OCI-LY1 (cell line): ENCODE data around the gene IFT172.
"Not testable (repeated sequence)": the region's sequence is repeated elsewhere in the genome, so short reads cannot be mapped to it uniquely, and the experiment has no call there.

ENCODE experiments used
- H2AFZ ChIP-seq: fragments of 200-600 bp; sonication (generic), shearing (Covaris generic); 2 replicates; pipeline ENCODE4 v1.6.0; 2014; ENCODE audit warnings: antibody characterized with exemption, mild to moderate bottlenecking, low read length
- H3F3A ChIP-seq: fragments of 200-600 bp; sonication (generic), shearing (Covaris generic); 2 replicates; pipeline ENCODE4 v1.6.0; 2014; ENCODE audit warnings: mild to moderate bottlenecking, antibody characterized with exemption, low read length, moderate library complexity; ENCODE audit not compliant: insufficient read depth
- H3K27ac ChIP-seq: fragments of 200-600 bp; sonication (generic); 2 replicates; pipeline ENCODE4 v1.5.1; 2014; ENCODE audit warnings: low read length, mixed run types, mild to moderate bottlenecking, low read depth; ENCODE audit not compliant: poor library complexity, severe bottlenecking
- H3K27me3 ChIP-seq: fragments of 200-600 bp; sonication (generic); 2 replicates; pipeline ENCODE4 v1.6.0; 2014; ENCODE audit warnings: antibody characterized with exemption, mild to moderate bottlenecking, low read length, moderate library complexity; ENCODE audit not compliant: insufficient read depth
- H3K36me3 ChIP-seq: fragments of 200-600 bp; sonication (generic); 2 replicates; pipeline ENCODE4 v1.6.1; 2014; ENCODE audit warnings: mild to moderate bottlenecking, antibody characterized with exemption, low read length, moderate library complexity, mixed read lengths; ENCODE audit not compliant: insufficient read depth
- H3K4me1 ChIP-seq: fragments of 200-600 bp; sonication (generic); 2 replicates; pipeline ENCODE4 v1.5.1; 2014; ENCODE audit warnings: mild to moderate bottlenecking, low read length, moderate library complexity; ENCODE audit not compliant: insufficient read depth, severe bottlenecking
- H3K4me2 ChIP-seq: fragments of 200-600 bp; sonication (generic), shearing (Covaris generic); 2 replicates; pipeline ENCODE4 v1.6.1; 2014; ENCODE audit warnings: low read length
- H3K4me3 ChIP-seq: fragments of 200-600 bp; sonication (generic); 2 replicates; pipeline ENCODE4 v1.5.1; 2014; ENCODE audit warnings: low read length, low read depth, mild to moderate bottlenecking, mixed read lengths; ENCODE audit not compliant: poor library complexity, severe bottlenecking
- H3K79me2 ChIP-seq: fragments of 200-600 bp; shearing (Covaris generic); 2 replicates; pipeline ENCODE4 v1.6.1; 2016; ENCODE audit warnings: mixed run types, low read length, mixed read lengths; ENCODE audit not compliant: insufficient read depth
- H3K9ac ChIP-seq: fragments of 200-600 bp; sonication (generic), shearing (Covaris generic); 2 replicates; pipeline ENCODE4 v1.6.1; 2014; ENCODE audit warnings: mild to moderate bottlenecking, low read length, mixed read lengths
- H3K9me2 ChIP-seq: fragments of 200-600 bp; sonication (generic), shearing (Covaris generic); 2 replicates; pipeline ENCODE4 v1.6.1; 2014; ENCODE audit warnings: low read depth, mild to moderate bottlenecking, low read length, mixed read lengths
- H3K9me3 ChIP-seq: fragments of 200-600 bp; shearing (Covaris generic); 2 replicates; pipeline ENCODE4 v1.6.1; 2014; ENCODE audit warnings: low read length, mixed read lengths
- H4K20me1 ChIP-seq: fragments of 200-600 bp; sonication (generic), shearing (Covaris generic); 2 replicates; pipeline ENCODE4 v1.6.0; 2016; ENCODE audit warnings: mild to moderate bottlenecking, low read length; ENCODE audit not compliant: insufficient read depth
- CTCF ChIP-seq: fragments of 200-600 bp; sonication (generic), shearing (Covaris generic); IDR thresholded peaks from 2 replicates; pipeline ENCODE4 v1.5.1; 2017; ENCODE audit warnings: mild to moderate bottlenecking, antibody characterized with exemption, low read length, moderate library complexity, mixed read lengths
- EZH2 ChIP-seq: fragments of 200-600 bp; sonication (generic), shearing (Covaris generic); IDR thresholded peaks from 2 replicates; pipeline ENCODE4 v1.8.0; 2017; ENCODE audit warnings: borderline replicate concordance, mixed run types, mild to moderate bottlenecking, antibody characterized with exemption, low read length, moderate library complexity, mixed read lengths

IFT172 gene

GRCh38 chr2:27489498-27490397 lies at the start of gene IFT172:
Gene IFT172, minus strand, starts transcription at chr2:27489743. Its CDS starts 90 bp downstream, at chr2:27489653.
- H3K79me2 ChIP-seq: no peaks in the 10 kb centered on the region
- H3K9me2 ChIP-seq: no peaks in the 10 kb centered on the region
- TF ChIP-seq EZH2 (no peak), CTCF (no peak)
- peak within 1 kb of the TSS; percentile 63 for H3K4me3 ChIP-seq
- H4K20me1 ChIP-seq: no peaks in the 10 kb centered on the region
- no peaks in the 10 kb centered on the region for H3K9me3 ChIP-seq
- no peaks in the 10 kb centered on the region for H3F3A ChIP-seq
- no peak within 1 kb of the TSS for H3K27ac ChIP-seq
- no peaks in the 10 kb centered on the region for H3K36me3 ChIP-seq
- peak within 1 kb of the TSS; percentile 49 for H3K9ac ChIP-seq
- H2AFZ ChIP-seq: 0 out of 2 replicates have a peak within 1 kb of the TSS, but pooled peaks have one; percentile 14
- H3K27me3 ChIP-seq: no peaks in the 10 kb centered on the region
- peak within 1 kb of the TSS; percentile 81 for H3K4me2 ChIP-seq
- H3K4me1 ChIP-seq: peaks cover 27% of the 10 kb centered on the region

- not testable (repeated sequence) for H3K4me2 ChIP-seq, H3K4me1 ChIP-seq, H3K9me2 ChIP-seq
Observed at GRCh38 chr2:27538839-27539450, 49.4 kb upstream of the IFT172 start.

GRCh38 chr2:27537287-27537686 lies 47.7 kb upstream of the IFT172 start:
- no peaks in the 10 kb centered on the region for H3K36me3 ChIP-seq
- H3K4me1 ChIP-seq: no peaks in the 10 kb centered on the region
- H3K27me3 ChIP-seq: no peaks in the 10 kb centered on the region
- no peak for TF ChIP-seq CTCF
- no peak for TF ChIP-seq EZH2
- no peak overlapping the region for H3K4me2 ChIP-seq
- H3F3A ChIP-seq: no peaks in the 10 kb centered on the region
- H3K79me2 ChIP-seq: no peaks in the 10 kb centered on the region
- H2AFZ ChIP-seq: no peak overlapping the region
- H3K9me2 ChIP-seq: no peaks in the 10 kb centered on the region
- no peak overlapping the region for H3K9ac ChIP-seq
- no peaks in the 10 kb centered on the region for H3K9me3 ChIP-seq
- H3K4me3 ChIP-seq: no peak overlapping the region
- no peak overlapping the region for H3K27ac ChIP-seq
- no peaks in the 10 kb centered on the region for H4K20me1 ChIP-seq

More at GRCh38 chr2:27538839-27539450, 49.4 kb upstream of the IFT172 start:
- H3K27ac ChIP-seq, H2AFZ ChIP-seq, H3K36me3 ChIP-seq, H3F3A ChIP-seq, H3K79me2 ChIP-seq, H4K20me1 ChIP-seq, H3K9me3 ChIP-seq, H3K27me3 ChIP-seq, H3K9ac ChIP-seq, H3K4me3 ChIP-seq: not testable (repeated sequence)
